HUES48 (cell line): ENCODE data around the gene ARHGAP18.

Experiments
- H3K27ac ChIP-seq: one replicate; pipeline ENCODE4 v1.7.0; 2013; ENCODE audit warnings: low read depth, low read length, inconsistent platforms
- H3K27me3 ChIP-seq: 2 replicates; pipeline ENCODE4 v1.6.1; 2013; ENCODE audit warnings: mild to moderate bottlenecking, low read length; ENCODE audit not compliant: control insufficient read depth, insufficient read depth
- H3K36me3 ChIP-seq: 2 replicates; pipeline ENCODE4 v1.6.1; 2013; ENCODE audit warnings: low read length; ENCODE audit not compliant: control insufficient read depth, insufficient read depth
- H3K4me1 ChIP-seq: 2 replicates; pipeline ENCODE4 v1.6.1; 2013; ENCODE audit warnings: mild to moderate bottlenecking, low read length; ENCODE audit not compliant: control insufficient read depth, insufficient read depth
- H3K4me3 ChIP-seq: 2 replicates; pipeline ENCODE4 v1.5.1; 2013; ENCODE audit warnings: mild to moderate bottlenecking, low read depth, low read length
- H3K9ac ChIP-seq: 2 replicates; pipeline ENCODE4 v1.6.1; 2013; ENCODE audit warnings: mild to moderate bottlenecking, low read depth, low read length, moderate library complexity
- H3K9me3 ChIP-seq: 2 replicates; pipeline ENCODE4 v1.6.1; 2013; ENCODE audit warnings: low read length; ENCODE audit not compliant: control insufficient read depth, insufficient read depth

ARHGAP18 gene, protein sequence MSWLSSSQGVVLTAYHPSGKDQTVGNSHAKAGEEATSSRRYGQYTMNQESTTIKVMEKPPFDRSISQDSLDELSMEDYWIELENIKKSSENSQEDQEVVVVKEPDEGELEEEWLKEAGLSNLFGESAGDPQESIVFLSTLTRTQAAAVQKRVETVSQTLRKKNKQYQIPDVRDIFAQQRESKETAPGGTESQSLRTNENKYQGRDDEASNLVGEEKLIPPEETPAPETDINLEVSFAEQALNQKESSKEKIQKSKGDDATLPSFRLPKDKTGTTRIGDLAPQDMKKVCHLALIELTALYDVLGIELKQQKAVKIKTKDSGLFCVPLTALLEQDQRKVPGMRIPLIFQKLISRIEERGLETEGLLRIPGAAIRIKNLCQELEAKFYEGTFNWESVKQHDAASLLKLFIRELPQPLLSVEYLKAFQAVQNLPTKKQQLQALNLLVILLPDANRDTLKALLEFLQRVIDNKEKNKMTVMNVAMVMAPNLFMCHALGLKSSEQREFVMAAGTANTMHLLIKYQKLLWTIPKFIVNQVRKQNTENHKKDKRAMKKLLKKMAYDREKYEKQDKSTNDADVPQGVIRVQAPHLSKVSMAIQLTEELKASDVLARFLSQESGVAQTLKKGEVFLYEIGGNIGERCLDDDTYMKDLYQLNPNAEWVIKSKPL

GRCh38 chr6:129709769-129710449 lies at the start of gene ARHGAP18:
Gene ARHGAP18 (minus strand): TSS chr6:129710177. CDS start chr6:129710136, 41 bp downstream.
- Histone ChIP-seq H3K4me3 (peak within 1 kb of the TSS; percentile 73), H3K27me3 (no peaks in the 10 kb centered on the region), H3K36me3 (no peaks in the 10 kb centered on the region), H3K4me1 (peaks cover 11% of the 10 kb centered on the region), H3K27ac (peak within 1 kb of the TSS; percentile 72), H3K9me3 (no peaks in the 10 kb centered on the region), H3K9ac (peak within 1 kb of the TSS; percentile 0; the same call in 1 of the 2 replicates)

- Histone ChIP-seq H3K36me3 (no peaks in the 10 kb centered on the region), H3K4me1 (no peaks in the 10 kb centered on the region), H3K4me3 (no peak overlapping the region), H3K27ac (no peak overlapping the region), H3K9me3 (no peaks in the 10 kb centered on the region), H3K9ac (no peak overlapping the region), H3K27me3 (no peaks in the 10 kb centered on the region)
Measured at GRCh38 chr6:129755787-129756186, 45.8 kb upstream of the ARHGAP18 start.

DNA sequence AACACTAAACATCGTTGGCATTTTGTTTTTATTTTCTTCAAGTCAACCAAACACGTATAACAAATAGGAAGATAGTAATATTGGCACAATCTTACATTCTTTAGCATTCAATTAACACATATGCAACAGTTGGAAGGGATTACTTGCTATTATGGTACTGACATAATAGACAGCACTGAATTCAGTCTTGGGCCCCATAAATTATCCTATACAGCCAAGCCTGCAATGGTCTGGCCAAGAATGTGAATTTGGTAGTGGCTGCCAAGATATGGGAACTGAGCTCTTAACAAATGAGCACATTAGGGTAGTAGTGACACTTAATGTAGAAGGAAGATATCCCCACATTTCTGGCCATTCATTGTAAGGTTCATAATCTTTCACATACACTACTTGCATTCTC lies 44.8 kb upstream of the ARHGAP18 start:
- Histone ChIP-seq H3K36me3 (no peaks in the 10 kb centered on the region), H3K4me1 (no peaks in the 10 kb centered on the region), H3K9me3 (no peaks in the 10 kb centered on the region), H3K27me3 (no peaks in the 10 kb centered on the region), H3K4me3 (no peak overlapping the region), H3K27ac (no peak overlapping the region), H3K9ac (no peak overlapping the region)

DNA sequence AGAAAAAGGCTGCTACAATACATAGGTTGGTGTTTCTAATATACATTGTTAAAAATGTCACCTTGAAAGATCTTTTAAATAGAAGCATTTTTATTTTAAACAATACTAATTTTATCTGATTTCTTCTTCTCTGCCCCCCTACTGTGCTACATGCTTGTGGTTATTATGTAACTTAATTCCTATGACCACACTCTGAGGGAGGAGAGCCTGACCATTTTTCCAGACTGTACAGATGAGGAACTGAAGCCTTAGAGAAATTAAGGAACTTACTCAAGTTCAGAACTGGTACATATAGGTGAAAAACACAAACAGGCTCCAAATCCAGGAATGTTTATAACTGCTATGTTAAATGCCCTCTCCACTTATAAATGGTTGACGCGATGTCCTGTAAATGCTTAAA lies 43.4 kb upstream of the ARHGAP18 start:
- no peaks in the 10 kb centered on the region; the same call in 1 of the 2 replicates for H3K4me1 ChIP-seq
- no peak overlapping the region for H3K27ac ChIP-seq
- H3K9me3 ChIP-seq = no peaks in the 10 kb centered on the region
- no peaks in the 10 kb centered on the region for H3K36me3 ChIP-seq
- no peaks in the 10 kb centered on the region for H3K27me3 ChIP-seq
- H3K9ac ChIP-seq = no peak overlapping the region
- no peak overlapping the region for H3K4me3 ChIP-seq

GRCh38 chr6:129751384-129751783 lies 41.4 kb upstream of the ARHGAP18 start:
- H3K4me1 ChIP-seq = no peaks in the 10 kb centered on the region; the same call in 1 of the 2 replicates
- no peaks in the 10 kb centered on the region for H3K9me3 ChIP-seq
- H3K4me3 ChIP-seq = no peak overlapping the region
- no peaks in the 10 kb centered on the region for H3K27me3 ChIP-seq
- no peaks in the 10 kb centered on the region for H3K36me3 ChIP-seq
- H3K9ac ChIP-seq = no peak overlapping the region
- H3K27ac ChIP-seq = no peak overlapping the region

- H3K9me3 ChIP-seq = no peaks in the 10 kb centered on the region
- no peak overlapping the region for H3K4me3 ChIP-seq
- H3K9ac ChIP-seq = no peak overlapping the region
- no peak overlapping the region for H3K27ac ChIP-seq
- no peaks in the 10 kb centered on the region for H3K36me3 ChIP-seq
- no peaks in the 10 kb centered on the region for H3K27me3 ChIP-seq
- no peaks in the 10 kb centered on the region; the same call in 1 of the 2 replicates for H3K4me1 ChIP-seq
Measured at GRCh38 chr6:129750360-129750759, 40.4 kb upstream of the ARHGAP18 start.

DNA sequence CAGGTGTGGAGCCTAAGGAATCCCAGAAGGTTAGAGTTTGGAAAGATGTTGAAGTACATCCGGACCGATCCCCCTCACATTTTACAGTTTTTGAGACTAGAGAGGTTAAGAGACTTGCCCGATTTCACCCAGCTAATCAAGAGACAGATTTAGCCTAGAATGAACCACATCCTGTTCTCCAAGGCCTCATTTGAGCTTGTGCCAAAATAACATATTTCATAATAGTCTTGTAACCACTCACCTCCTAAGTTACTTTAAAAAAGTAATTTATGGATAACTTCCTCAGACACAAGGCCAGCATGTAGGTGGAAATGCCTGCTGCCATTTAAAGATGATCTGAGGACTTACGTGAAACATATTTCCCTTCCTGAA lies 39.8 kb upstream of the ARHGAP18 start:
- no peak overlapping the region for H3K27ac ChIP-seq
- no peaks in the 10 kb centered on the region for H3K36me3 ChIP-seq
- no peaks in the 10 kb centered on the region; the same call in 1 of the 2 replicates for H3K4me1 ChIP-seq
- no peak overlapping the region for H3K9ac ChIP-seq
- no peaks in the 10 kb centered on the region for H3K27me3 ChIP-seq
- no peaks in the 10 kb centered on the region for H3K9me3 ChIP-seq
- H3K4me3 ChIP-seq = no peak overlapping the region

GRCh38 chr6:129748901-129749748 lies 39.1 kb upstream of the ARHGAP18 start:
- no peaks in the 10 kb centered on the region for H3K9me3 ChIP-seq
- H3K27me3 ChIP-seq = no peaks in the 10 kb centered on the region
- no peaks in the 10 kb centered on the region for H3K36me3 ChIP-seq
- H3K9ac ChIP-seq = no peak overlapping the region
- no peak overlapping the region for H3K4me3 ChIP-seq
- H3K4me1 ChIP-seq = no peaks in the 10 kb centered on the region; the same call in 1 of the 2 replicates
- H3K27ac ChIP-seq = no peak overlapping the region

- H3K27me3 ChIP-seq = no peaks in the 10 kb centered on the region
- H3K36me3 ChIP-seq = no peaks in the 10 kb centered on the region
- H3K9me3 ChIP-seq = no peaks in the 10 kb centered on the region
- no peak overlapping the region for H3K4me3 ChIP-seq
- no peaks in the 10 kb centered on the region; the same call in 1 of the 2 replicates for H3K4me1 ChIP-seq
- no peak overlapping the region for H3K9ac ChIP-seq
- no peak overlapping the region for H3K27ac ChIP-seq
Measured at GRCh38 chr6:129748212-129748900, 38.4 kb upstream of the ARHGAP18 start.

DNA sequence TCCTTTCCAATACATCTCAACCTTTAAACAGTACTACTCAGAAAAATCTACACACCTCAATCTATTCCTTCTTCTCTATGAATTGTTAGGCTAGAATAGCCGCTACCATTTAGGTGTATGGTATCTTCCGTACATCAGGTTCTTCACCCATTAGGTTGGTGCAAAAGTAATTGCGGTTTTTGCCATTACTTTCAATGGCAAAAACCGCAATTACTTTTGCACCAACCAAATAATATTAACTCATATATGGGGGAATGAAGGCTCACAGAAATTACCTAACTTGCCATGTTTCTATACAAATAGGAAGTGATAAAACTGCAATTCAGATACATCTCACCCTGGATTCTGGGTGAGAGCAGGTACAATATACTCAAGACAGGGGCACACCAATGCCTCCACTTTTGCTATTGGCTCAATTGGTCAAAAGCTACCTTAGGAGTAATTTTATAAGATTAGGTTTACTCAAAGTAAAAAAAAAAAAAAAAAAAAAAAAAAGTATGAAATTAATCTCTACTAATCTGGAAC lies 37.7 kb upstream of the ARHGAP18 start:
- no peaks in the 10 kb centered on the region for H3K36me3 ChIP-seq
- H3K9ac ChIP-seq = no peak overlapping the region
- H3K4me1 ChIP-seq = no peaks in the 10 kb centered on the region; the same call in 1 of the 2 replicates
- H3K27ac ChIP-seq = no peak overlapping the region
- no peak overlapping the region for H3K4me3 ChIP-seq
- no peaks in the 10 kb centered on the region for H3K9me3 ChIP-seq
- no peaks in the 10 kb centered on the region for H3K27me3 ChIP-seq
